ENCODE measurements around the gene HRAS. TPM values are rescaled to one million over a fixed set of nuclear protein-coding genes. Genes with fewer than 3 reads are reported as not detected.

Gene HRAS
- total RNA-seq, 4 donors from 2014 or later: 56.7 to 106 (median 85.2) TPM

GRCh38 chr11:556662-557256, 21.4 kb upstream of the HRAS start:
- peaks cover 26 to 48% (median 33%) of the 10 kb centered on the region in 3 donors for H3K4me1 ChIP-seq
- no peak overlapping the region for H3K4me3 ChIP-seq
- H3K9me3 ChIP-seq: no peaks in the 10 kb centered on the region
- intact Hi-C loops (cut with DNase I): loop anchor here (5.0 kb wide), 1 partner anchor 166 kb away; no protein-coding TSS in a partner anchor
- no peak overlapping the region for H3K27ac ChIP-seq
- H3K36me3 ChIP-seq: no peaks in the 10 kb centered on the region
- DNase-seq: no peak
- peaks cover 0 to 77% (median 3%) of the 10 kb centered on the region in 4 donors for H3K27me3 ChIP-seq
- TF ChIP-seq POLR2A (IDR thresholded peaks at IDR 0.05) (no peak), CTCF (IDR thresholded peaks at IDR 0.05) (no peak)
- WGBS, 2 donors: 100% methylated on average over 1 of the region's 22 CpGs

GRCh38 chr11:555780-556661, 20.6 kb upstream of the HRAS start:
- DNase-seq: no peak
- TF ChIP-seq POLR2A (IDR thresholded peaks at IDR 0.05) (no peak), CTCF (IDR thresholded peaks at IDR 0.05) (no peak)
- H3K27ac ChIP-seq: no peak overlapping the region
- H3K9me3 ChIP-seq: no peaks in the 10 kb centered on the region
- H3K36me3 ChIP-seq: no peaks in the 10 kb centered on the region
- peaks cover 21 to 41% (median 29%) of the 10 kb centered on the region in 3 donors for H3K4me1 ChIP-seq
- peaks cover 0 to 85% (median 3%) of the 10 kb centered on the region in 4 donors for H3K27me3 ChIP-seq
- peak overlapping the region; percentile 27 to 62 (median 44) for H3K4me3 ChIP-seq
- WGBS, 2 donors: no CpG with 5 or more reads among the region's 104 CpGs
- intact Hi-C loops (cut with DNase I): loop anchor here (5.0 kb wide), 1 partner anchor 166 kb away; no protein-coding TSS in a partner anchor

GRCh38 chr11:555227-555779, 19.9 kb upstream of the HRAS start:
- 0% methylated on average over 6 to 7 of the region's 57 CpGs for WGBS, 2 donors
- peak overlapping the region; percentile 27 to 62 (median 44) for H3K4me3 ChIP-seq
- intact Hi-C loops (cut with DNase I): loop anchor here (5.0 kb wide), 1 partner anchor 167 kb away; no protein-coding TSS in a partner anchor
- no peaks in the 10 kb centered on the region for H3K36me3 ChIP-seq
- peaks cover 20 to 37% (median 27%) of the 10 kb centered on the region in 3 donors for H3K4me1 ChIP-seq
- no peak for DNase-seq
- H3K27ac ChIP-seq: peak overlapping the region in 1 of 4 donors; percentile 9
- TF ChIP-seq CTCF (IDR thresholded peaks at IDR 0.05) (no peak), POLR2A (IDR thresholded peaks at IDR 0.05) (no peak)
- H3K27me3 ChIP-seq: peaks cover 0 to 92% (median 3%) of the 10 kb centered on the region in 4 donors
- no peaks in the 10 kb centered on the region for H3K9me3 ChIP-seq

- no peak for DNase-seq
- no peak for TF ChIP-seq POLR2A (IDR thresholded peaks at IDR 0.05)
- TF ChIP-seq CTCF (IDR thresholded peaks at IDR 0.05): peak; percentile 52 to 71 (median 64)
- peaks cover 15 to 31% (median 20%) of the 10 kb centered on the region in 3 donors for H3K4me1 ChIP-seq
- H3K9me3 ChIP-seq: no peaks in the 10 kb centered on the region
- intact Hi-C loops (cut with DNase I): loop anchor here (5.0 kb wide), 1 partner anchor 168 kb away; no protein-coding TSS in a partner anchor
- H3K27ac ChIP-seq: no peak overlapping the region
- no peaks in the 10 kb centered on the region for H3K36me3 ChIP-seq
- peaks cover 0 to 93% (median 3%) of the 10 kb centered on the region in 4 donors for H3K27me3 ChIP-seq
- peak overlapping the region; percentile 27 to 62 (median 44) for H3K4me3 ChIP-seq
- 0% methylated on average over 2 of the region's 60 CpGs; no CpG with 5 or more reads in 1 of the 2 donors for WGBS, 2 donors
These were observed 19.3 kb upstream of the HRAS start for GRCh38 chr11:554428-555226.

Measured in esophagus squamous epithelium (tissue), 5 donors.